H1 (cell line): ENCODE measurements around the gene NCSTN. TPM values are rescaled to one million over a fixed set of nuclear protein-coding genes. Genes with fewer than 3 reads are reported as not detected.

ENCODE experiments used
- CBX5 ChIP-seq: fragments of 300-800, 300-1000 bp; sonication (generic); IDR thresholded peaks from 2 replicates; pipeline ENCODE4 v1.7.1; 2016; ENCODE audit warnings: antibody characterized with exemption, low read length, low read depth
- EGR1 ChIP-seq: IDR thresholded peaks from 2 replicates; pipeline ENCODE4 v1.6.1; 2011; ENCODE audit warnings: low read depth, low read length, borderline replicate concordance
- EZH2 ChIP-seq: fragments of 200-600 bp; sonication (generic); IDR thresholded peaks from 2 replicates; pipeline ENCODE4 v1.7.1; 2012; ENCODE audit warnings: low read depth, mild to moderate bottlenecking, moderate library complexity, low read length, inconsistent platforms; ENCODE audit not compliant: severe bottlenecking
- polyA plus RNA-seq, 7 experiments: library from polyadenylated mRNA; depleted of rRNA in 3 of 7; stranded (reverse) in 5 of 7; unstranded in 2 of 7; fragments of >200 nt in 5 of 7; fragments of 200-250 nt in 2 of 7; gene quantifications; 1 replicate in 5 of 7; 2 replicates in 1 of 7; 4 replicates in 1 of 7; pipeline versions ENCODE4 v1.2.1 to v1.2.3, GENCODE V29; 2011 to 2013; ENCODE audit warnings: missing spikeins in 2 of 7, mixed read lengths in 2 of 7
- total RNA-seq: library from RNA; stranded (reverse); fragmentation: NEBNext Ultra II Directional; extraction: Animal tissue kit (Norgen Biotek cat#: 25700); gene quantifications from 2 replicates; pipeline ENCODE4 v1.2.1, GENCODE V29; 2021

Gene NCSTN
- total and polyA plus RNA-seq, 2 of the 8 experiments (the other 6 are each of a cell fraction or from before 2014, with no cell fraction given), result 64.7 to 125 TPM

DNA sequence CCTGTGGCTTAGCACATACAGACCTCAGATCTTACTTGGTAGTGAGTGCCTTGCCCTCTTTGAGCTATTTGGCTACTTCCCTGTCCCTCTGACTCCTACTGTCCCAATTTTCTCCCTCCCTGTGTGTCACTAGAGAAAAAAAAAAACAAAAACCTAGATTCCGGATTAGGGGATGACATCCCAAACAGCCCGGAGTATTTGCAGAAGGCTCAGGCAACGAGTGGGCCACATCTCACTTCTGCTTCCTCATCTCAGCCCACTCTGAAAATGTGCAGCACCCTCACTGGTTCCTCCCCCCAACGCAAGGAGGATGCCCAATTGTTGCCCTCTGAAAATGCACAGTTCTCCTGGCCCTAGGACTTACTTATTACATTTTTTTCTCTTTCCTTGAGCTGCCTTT, 28.6 kb downstream of the NCSTN start (continued):
- TF ChIP-seq CBX5 (no peak), EGR1 (no peak), EZH2 (no peak)
